ENCODE measurements around the gene KIAA0753.

DNA sequence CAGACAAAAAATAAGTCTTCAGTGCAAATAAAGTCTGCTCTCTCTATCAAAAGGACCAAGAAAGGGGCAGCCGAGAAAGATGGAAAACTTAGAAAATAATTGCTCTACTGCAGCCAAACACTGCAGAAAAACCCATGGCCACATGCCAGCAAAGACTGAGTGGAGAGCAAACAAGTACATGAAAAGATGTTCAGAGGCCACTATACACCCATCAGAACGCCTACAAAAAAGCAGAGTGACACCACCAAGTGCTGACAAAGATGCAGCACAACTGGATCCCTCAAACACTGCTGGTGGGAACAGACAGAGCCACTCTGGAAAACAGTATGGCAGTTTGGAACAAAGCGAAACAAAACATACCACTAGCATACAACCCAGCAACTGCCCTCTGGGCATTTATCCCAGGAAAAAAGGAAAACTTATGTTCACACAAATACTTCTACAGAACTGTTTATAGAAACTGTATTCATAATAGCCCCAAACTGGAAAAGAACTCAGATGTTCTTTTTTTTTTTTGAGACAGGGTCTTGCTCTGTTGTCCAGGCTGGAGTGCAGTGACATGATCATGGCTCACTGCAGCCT, 36.7 kb downstream of the KIAA0753 start:
- TF ChIP-seq CTCF (IDR thresholded peaks at IDR 0.05): no peak
- TF ChIP-seq POLR2A (IDR thresholded peaks at IDR 0.05): no peak
- no peak for TF ChIP-seq EP300 (IDR thresholded peaks at IDR 0.05)
- no peak for TF ChIP-seq POLR2AphosphoS5 (IDR thresholded peaks at IDR 0.05)

All from gastroesophageal sphincter (tissue), 3 donors.